ENCODE data around the gene CELA2B.

DNA sequence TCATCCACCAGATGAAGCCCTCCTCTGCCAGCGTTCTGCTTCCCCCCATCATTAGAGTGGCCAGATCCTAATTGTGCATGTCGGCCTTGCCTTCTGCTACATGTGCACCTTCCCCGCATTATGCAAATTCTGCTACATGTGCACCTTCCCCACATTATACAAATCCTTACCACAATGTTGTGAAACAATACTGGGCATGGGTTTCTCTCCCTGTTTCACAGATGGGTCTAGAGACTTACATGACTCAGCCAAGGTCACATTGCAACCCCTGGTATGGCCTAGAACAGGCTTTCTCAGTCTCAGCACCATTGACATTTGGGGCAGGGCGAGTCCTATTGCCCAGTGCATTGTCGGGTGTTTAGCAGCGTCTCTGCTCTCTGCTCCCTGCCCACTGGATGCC, 20.4 kb upstream of the CELA2B start:
- TF ChIP-seq, protein P1, sequence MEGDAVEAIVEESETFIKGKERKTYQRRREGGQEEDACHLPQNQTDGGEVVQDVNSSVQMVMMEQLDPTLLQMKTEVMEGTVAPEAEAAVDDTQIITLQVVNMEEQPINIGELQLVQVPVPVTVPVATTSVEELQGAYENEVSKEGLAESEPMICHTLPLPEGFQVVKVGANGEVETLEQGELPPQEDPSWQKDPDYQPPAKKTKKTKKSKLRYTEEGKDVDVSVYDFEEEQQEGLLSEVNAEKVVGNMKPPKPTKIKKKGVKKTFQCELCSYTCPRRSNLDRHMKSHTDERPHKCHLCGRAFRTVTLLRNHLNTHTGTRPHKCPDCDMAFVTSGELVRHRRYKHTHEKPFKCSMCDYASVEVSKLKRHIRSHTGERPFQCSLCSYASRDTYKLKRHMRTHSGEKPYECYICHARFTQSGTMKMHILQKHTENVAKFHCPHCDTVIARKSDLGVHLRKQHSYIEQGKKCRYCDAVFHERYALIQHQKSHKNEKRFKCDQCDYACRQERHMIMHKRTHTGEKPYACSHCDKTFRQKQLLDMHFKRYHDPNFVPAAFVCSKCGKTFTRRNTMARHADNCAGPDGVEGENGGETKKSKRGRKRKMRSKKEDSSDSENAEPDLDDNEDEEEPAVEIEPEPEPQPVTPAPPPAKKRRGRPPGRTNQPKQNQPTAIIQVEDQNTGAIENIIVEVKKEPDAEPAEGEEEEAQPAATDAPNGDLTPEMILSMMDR (IDR thresholded peaks at IDR 0.05): no peak
- no peak for TF ChIP-seq EZH2 (IDR thresholded peaks at IDR 0.05; ENCODE audit: borderline replicate concordance, insufficient read depth, low read depth, low read length, poor library complexity, severe bottlenecking)
